HG02678 (cell line): ENCODE data around the gene GSE1.

Experiments used
- ATAC-seq: cut with Tn5 transposase; IDR thresholded peaks from one replicate; pipeline ENCODE4 v1.9.1; 2021; ENCODE audit warnings: mild to moderate bottlenecking, moderate library complexity; ENCODE audit not compliant: unreplicated experiment

GSE1 gene

GRCh38 chr16:85612801-85613603 is at the start of gene GSE1:
GSE1 (plus strand) TSS chr16:85613322; CDS start chr16:85613392, 70 bp downstream.
- peak; percentile 45 for ATAC-seq

- ATAC-seq, result no peak
These were observed 49.4 kb upstream of the GSE1 start for GRCh38 chr16:85563515-85564276.

- no peak for ATAC-seq
These were observed 48.7 kb upstream of the GSE1 start for GRCh38 chr16:85564277-85565051.

GRCh38 chr16:85565340-85565739 is 47.8 kb upstream of the GSE1 start:
- ATAC-seq, result no peak

- ATAC-seq, result no peak
These were observed 47.2 kb upstream of the GSE1 start for GRCh38 chr16:85565801-85566526.

- ATAC-seq, result no peak
These were observed 46.5 kb upstream of the GSE1 start for GRCh38 chr16:85566561-85567100.

- no peak for ATAC-seq
These were observed 45.8 kb upstream of the GSE1 start for GRCh38 chr16:85567101-85567866.

- ATAC-seq, result no peak
These were observed 45.2 kb upstream of the GSE1 start for GRCh38 chr16:85567935-85568334.

- ATAC-seq, result no peak
These were observed 44.6 kb upstream of the GSE1 start for GRCh38 chr16:85568519-85568918.

GRCh38 chr16:85569039-85569614 is 44.0 kb upstream of the GSE1 start:
- no peak for ATAC-seq

- ATAC-seq, result peak; percentile 70
These were observed 43.4 kb upstream of the GSE1 start for GRCh38 chr16:85569615-85570212.

- ATAC-seq, result peak; percentile 18
These were observed 42.8 kb upstream of the GSE1 start for GRCh38 chr16:85570213-85570734.

GRCh38 chr16:85570735-85571562 is 42.2 kb upstream of the GSE1 start:
- no peak for ATAC-seq

- ATAC-seq, result no peak
These were observed 41.6 kb upstream of the GSE1 start for GRCh38 chr16:85571563-85571812.

- no peak for ATAC-seq
These were observed 41.1 kb upstream of the GSE1 start for GRCh38 chr16:85571813-85572619.

GRCh38 chr16:85573045-85573695 is 40.0 kb upstream of the GSE1 start:
- ATAC-seq, result no peak
